Measurements from ENCODE around the gene CAPN11.

Gene CAPN11

DNA sequence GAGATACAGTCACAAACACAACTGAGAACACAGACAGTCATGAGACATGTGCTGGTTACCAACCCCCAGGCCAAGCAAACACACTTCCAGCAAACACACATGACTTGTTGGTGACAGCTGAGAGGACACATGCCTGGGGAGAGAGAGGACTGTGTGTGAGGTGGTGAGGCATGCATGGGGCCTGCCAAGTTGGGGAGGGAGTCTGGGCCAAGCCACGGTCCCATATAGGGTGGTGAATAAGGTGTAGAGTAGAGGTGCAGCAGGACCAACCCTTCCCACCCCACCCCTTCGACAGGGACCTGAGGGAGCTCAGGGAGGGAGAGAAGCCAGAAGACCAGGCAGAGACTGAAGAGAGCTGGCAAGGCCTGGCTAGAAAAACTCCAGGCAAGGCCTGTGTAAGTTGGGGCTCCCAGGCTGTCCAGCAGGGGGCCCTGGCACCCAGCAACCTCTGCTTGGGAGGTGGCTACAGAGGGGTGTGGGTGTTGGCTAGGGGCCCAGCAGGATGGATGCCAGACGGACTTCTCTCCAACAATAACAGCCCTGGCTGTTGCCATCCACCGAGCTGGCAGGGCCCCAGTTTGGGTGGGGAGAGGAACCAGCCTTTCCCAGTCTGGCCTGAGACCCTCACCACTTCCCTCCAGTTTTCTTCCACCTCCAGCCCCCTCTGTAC is 62.8 kb downstream of the CAPN11 start:
- H3K4me1 ChIP-seq (ENCODE audit: low read length) = peaks cover 67% of the 10 kb centered on the region
- H2AFZ ChIP-seq (ENCODE audit: low read depth, low read length) = no peak overlapping the region
- peaks cover 33% of the 10 kb centered on the region for H3K79me2 ChIP-seq (ENCODE audit: low read length)
- no peaks in the 10 kb centered on the region for H3K27me3 ChIP-seq (ENCODE audit: low read depth, low read length)
- H3K9ac ChIP-seq (ENCODE audit: low read length) = peak overlapping the region; percentile 11; the same call in 1 of the 2 replicates
- H4K20me1 ChIP-seq (ENCODE audit: insufficient read depth, low read length) = peaks cover 20% of the 10 kb centered on the region
- H3K36me3 ChIP-seq (replicated peaks; ENCODE audit: low read depth, low read length) = peaks cover 4% of the 10 kb centered on the region
- no peaks in the 10 kb centered on the region for H3K9me3 ChIP-seq (ENCODE audit: insufficient read depth, low read length)
- peak overlapping the region; percentile 45 for H3K4me2 ChIP-seq (ENCODE audit: low read length)
- H3K27ac ChIP-seq (ENCODE audit: low read length) = peak overlapping the region; percentile 47
- H3K4me3 ChIP-seq (ENCODE audit: low read length) = no peak overlapping the region
- no peak for TF ChIP-seq EZH2phosphoT487 (IDR thresholded peaks at IDR 0.05; ENCODE audit: low read depth)
- peak; percentile 79 for TF ChIP-seq CTCF (IDR thresholded peaks at IDR 0.05; ENCODE audit: low read depth, low read length)

DNA sequence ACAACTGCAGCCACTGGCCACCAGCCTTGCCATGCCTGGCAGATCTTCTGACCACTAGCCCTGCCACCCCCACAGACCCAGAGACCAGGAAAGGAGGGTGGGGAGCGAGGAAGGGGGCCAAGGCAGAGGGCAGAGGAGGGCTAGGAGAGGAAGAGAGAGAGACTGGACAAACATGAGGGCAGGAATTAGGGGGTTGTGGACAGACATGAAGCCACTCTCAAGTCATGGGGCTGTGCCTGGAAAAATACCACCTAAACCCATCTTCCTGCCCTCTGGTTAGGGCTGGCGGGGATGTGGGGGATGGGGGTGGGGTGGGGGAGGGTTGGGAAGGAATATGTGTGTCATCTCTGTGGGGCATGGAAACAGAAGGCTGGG is 63.3 kb downstream of the CAPN11 start:
- peaks cover 25% of the 10 kb centered on the region for H4K20me1 ChIP-seq (ENCODE audit: insufficient read depth, low read length)
- TF ChIP-seq CTCF (IDR thresholded peaks at IDR 0.05; ENCODE audit: low read depth, low read length) (no peak), EZH2phosphoT487 (IDR thresholded peaks at IDR 0.05; ENCODE audit: low read depth) (no peak)
- H3K79me2 ChIP-seq (ENCODE audit: low read length) = peaks cover 39% of the 10 kb centered on the region
- H3K27me3 ChIP-seq (ENCODE audit: low read depth, low read length) = no peaks in the 10 kb centered on the region
- H3K27ac ChIP-seq (ENCODE audit: low read length) = peak overlapping the region; percentile 47; the same call in 1 of the 2 replicates
- H3K9me3 ChIP-seq (ENCODE audit: insufficient read depth, low read length) = no peaks in the 10 kb centered on the region
- H3K4me1 ChIP-seq (ENCODE audit: low read length) = peaks cover 65% of the 10 kb centered on the region
- no peak overlapping the region for H2AFZ ChIP-seq (ENCODE audit: low read depth, low read length)
- H3K4me3 ChIP-seq (ENCODE audit: low read length) = no peak overlapping the region
- H3K9ac ChIP-seq (ENCODE audit: low read length) = peak overlapping the region; percentile 11; the same call in 1 of the 2 replicates
- H3K4me2 ChIP-seq (ENCODE audit: low read length) = peak overlapping the region; percentile 45
- H3K36me3 ChIP-seq (replicated peaks; ENCODE audit: low read depth, low read length) = peaks cover 9% of the 10 kb centered on the region

DNA sequence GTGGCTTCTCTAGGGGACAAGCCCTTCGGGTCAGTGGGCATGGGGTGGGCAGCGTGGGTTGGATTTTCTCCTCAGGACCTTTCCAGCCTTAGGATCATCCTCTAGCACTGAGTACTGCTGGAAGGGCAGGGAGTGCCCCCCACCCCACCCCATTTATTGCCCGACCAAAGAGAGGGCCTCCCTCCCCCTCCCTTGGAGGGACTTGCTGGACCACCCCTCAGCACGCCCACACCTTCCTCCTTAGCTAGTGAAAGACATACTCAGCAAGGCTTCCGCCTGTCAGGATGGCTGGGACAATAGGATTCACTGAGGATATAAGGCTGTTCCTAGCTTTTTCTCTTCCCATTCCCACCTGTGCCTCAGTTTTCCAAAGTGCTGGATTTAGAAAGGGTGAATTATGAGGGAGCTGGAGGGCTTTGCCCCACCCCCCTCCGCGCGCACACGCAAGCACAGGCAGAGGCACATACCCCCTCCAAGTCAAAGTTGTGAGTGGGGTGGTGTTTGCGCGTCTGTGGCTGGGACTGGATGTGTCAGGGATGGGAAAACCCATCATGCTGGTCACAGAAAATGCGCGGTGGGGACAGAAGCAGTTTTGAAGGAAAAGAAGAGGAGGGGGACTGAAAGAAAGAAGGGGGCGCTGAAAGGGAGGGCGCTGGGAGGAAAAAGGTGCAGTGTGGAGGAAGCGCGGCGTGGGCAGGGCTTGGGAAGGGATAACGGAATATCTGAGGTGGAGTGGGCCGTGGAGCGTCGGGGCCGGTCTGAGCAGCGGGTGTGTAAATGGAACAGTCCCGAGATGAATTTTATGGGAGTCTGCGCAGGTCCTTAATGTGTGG is 64.1 kb downstream of the CAPN11 start:
- Histone ChIP-seq H3K27ac (ENCODE audit: low read length) (no peak overlapping the region), H3K4me3 (ENCODE audit: low read length) (peak overlapping the region; percentile 83), H3K4me1 (ENCODE audit: low read length) (peaks cover 64% of the 10 kb centered on the region), H3K79me2 (ENCODE audit: low read length) (peaks cover 46% of the 10 kb centered on the region), H3K36me3 (replicated peaks; ENCODE audit: low read depth, low read length) (peaks cover 16% of the 10 kb centered on the region), H3K9ac (ENCODE audit: low read length) (peak overlapping the region; percentile 67), H3K4me2 (ENCODE audit: low read length) (peak overlapping the region; percentile 96), H4K20me1 (ENCODE audit: insufficient read depth, low read length) (peaks cover 32% of the 10 kb centered on the region), H3K9me3 (ENCODE audit: insufficient read depth, low read length) (no peaks in the 10 kb centered on the region), H2AFZ (ENCODE audit: low read depth, low read length) (0 out of 2 replicates have a peak overlapping the region, but pooled peaks have one; percentile 49), H3K27me3 (ENCODE audit: low read depth, low read length) (no peaks in the 10 kb centered on the region)
- TF ChIP-seq CTCF (IDR thresholded peaks at IDR 0.05; ENCODE audit: low read depth, low read length) (no peak), EZH2phosphoT487 (IDR thresholded peaks at IDR 0.05; ENCODE audit: low read depth) (no peak)

All from OCI-LY3 (cell line).